GM18868 (cell line): Measurements from ENCODE around the gene TIMM44.
"Not testable (repeated sequence)": the region's sequence is repeated elsewhere in the genome, so short reads cannot be mapped to it uniquely, and the experiment has no call there.

Experiments used
- ATAC-seq: cut with Tn5 transposase; IDR thresholded peaks from one replicate; pipeline ENCODE4 v1.9.1; 2021; ENCODE audit warnings: mild to moderate bottlenecking, moderate library complexity; ENCODE audit not compliant: unreplicated experiment

The TIMM44 gene

GRCh38 chr19:7977021-7977722 is 33.7 kb upstream of the TIMM44 start:
- ATAC-seq: no peak

- no peak for ATAC-seq
Observed at GRCh38 chr19:7976461-7976860, 33.0 kb upstream of the TIMM44 start.

GRCh38 chr19:7975037-7975436 is 31.6 kb upstream of the TIMM44 start:
- ATAC-seq: no peak

- no peak for ATAC-seq
Observed at GRCh38 chr19:7973883-7974282, 30.4 kb upstream of the TIMM44 start.

- ATAC-seq: no peak
Observed at GRCh38 chr19:7971553-7972520, 28.4 kb upstream of the TIMM44 start.

GRCh38 chr19:7970716-7971448 is 27.4 kb upstream of the TIMM44 start:
- no peak for ATAC-seq

- no peak for ATAC-seq
Observed at GRCh38 chr19:7969555-7969939, 26.1 kb upstream of the TIMM44 start.

- ATAC-seq: no peak
Observed at GRCh38 chr19:7968796-7969554, 25.5 kb upstream of the TIMM44 start.

GRCh38 chr19:7968008-7968795 is 24.7 kb upstream of the TIMM44 start:
- no peak for ATAC-seq

GRCh38 chr19:7965921-7966665 is 22.6 kb upstream of the TIMM44 start:
- ATAC-seq: no peak

- ATAC-seq: no peak
Observed at GRCh38 chr19:7965259-7965841, 21.9 kb upstream of the TIMM44 start.

GRCh38 chr19:7963566-7963965 is 20.1 kb upstream of the TIMM44 start:
- no peak for ATAC-seq

- ATAC-seq: no peak
Observed at GRCh38 chr19:7962644-7963268, 19.3 kb upstream of the TIMM44 start.

GRCh38 chr19:7961920-7962626 is 18.6 kb upstream of the TIMM44 start:
- no peak for ATAC-seq

- ATAC-seq: not testable (repeated sequence)
Observed at GRCh38 chr19:7961082-7961481, 17.6 kb upstream of the TIMM44 start.

GRCh38 chr19:7959211-7959610 is 15.7 kb upstream of the TIMM44 start:
- ATAC-seq: no peak

- ATAC-seq: no peak
Observed at GRCh38 chr19:7955696-7956095, 12.2 kb upstream of the TIMM44 start.

GRCh38 chr19:7953576-7953975 is 10.1 kb upstream of the TIMM44 start:
- ATAC-seq: no peak
